Common myeloid progenitor, CD34-positive (primary cell): ENCODE results near the gene ZBTB7C.
A peak's percentile ranks its signal among the peaks of the same experiment; 100 is the strongest.

ENCODE experiments used
- CTCF ChIA-PET: fragments of 350-600 bp; sonication (Branson Sonifier 250); formaldehyde crosslinking; loops from one replicate; lab custom pipeline; 2021; ENCODE audit warnings: antibody characterized with exemption; lab: Charles Lee
- POLR2A ChIA-PET: fragments of 350-600 bp; sonication (Branson Sonifier 250); formaldehyde crosslinking; loops from one replicate; lab custom pipeline; 2021; ENCODE audit warnings: antibody characterized with exemption; lab: Charles Lee
- DNase-seq, 3 donors: peaks; one replicate each; pipeline versions ENCODE4 v3.0.0 to v3.0.0-alpha.2; 2013
- H3K27ac ChIP-seq, 2 experiments: 1 replicate in 1 of 2; 2 replicates in 1 of 2; pipeline ENCODE4 v1.7.0; 2013; ENCODE audit warnings: inconsistent platforms in 2 of 2, low read length in 2 of 2, mild to moderate bottlenecking in 2 of 2, low read depth in 1 of 2, moderate library complexity in 1 of 2; ENCODE audit not compliant: severe bottlenecking in 2 of 2, insufficient read depth in 1 of 2, poor library complexity in 1 of 2
- H3K27me3 ChIP-seq, 5 experiments: replicated peaks in 2 of 5; 1 replicate in 3 of 5; 2 replicates in 2 of 5; pipeline versions ENCODE4 v1.6.1 to v1.7.0; 2013; ENCODE audit warnings: low read length in 4 of 5, mild to moderate bottlenecking in 2 of 5, moderate library complexity in 2 of 5, inconsistent platforms in 1 of 5; ENCODE audit not compliant: insufficient read depth in 5 of 5, control insufficient read depth in 4 of 5
- H3K36me3 ChIP-seq, 4 experiments: 1 replicate in 2 of 4; 2 replicates in 2 of 4; pipeline versions ENCODE4 v1.6.1 to v1.7.0; 2013; ENCODE audit warnings: low read length in 3 of 4, control low read depth in 1 of 4, mild to moderate bottlenecking in 1 of 4; ENCODE audit not compliant: control insufficient read depth in 4 of 4, insufficient read depth in 4 of 4
- H3K4me1 ChIP-seq, 4 experiments: 1 replicate in 3 of 4; 2 replicates in 1 of 4; pipeline versions ENCODE4 v1.6.1 to v1.7.1; 2013; ENCODE audit warnings: low read length in 3 of 4, mild to moderate bottlenecking in 3 of 4, control low read depth in 1 of 4, inconsistent platforms in 1 of 4, moderate library complexity in 1 of 4; ENCODE audit not compliant: control insufficient read depth in 4 of 4, insufficient read depth in 4 of 4; ENCODE audit errors: control extremely low read depth in 1 of 4
- H3K4me3 ChIP-seq, 7 experiments: 1 replicate in 4 of 7; 2 replicates in 3 of 7; pipeline versions ENCODE4 v1.5.1 to v1.7.0; 2013; ENCODE audit warnings: mild to moderate bottlenecking in 7 of 7, low read length in 6 of 7, moderate library complexity in 6 of 7, inconsistent platforms in 2 of 7, low read depth in 2 of 7, control low read depth in 1 of 7; ENCODE audit not compliant: insufficient read depth in 4 of 7, control insufficient read depth in 1 of 7; ENCODE audit errors: extremely low read depth in 1 of 7
- H3K9me3 ChIP-seq, 5 experiments: 1 replicate in 4 of 5; 2 replicates in 1 of 5; pipeline versions ENCODE4 v1.6.1 to v1.7.1; 2013; ENCODE audit warnings: low read length in 4 of 5, mild to moderate bottlenecking in 2 of 5, inconsistent platforms in 1 of 5, low read depth in 1 of 5, moderate library complexity in 1 of 5; ENCODE audit not compliant: control insufficient read depth in 4 of 5, insufficient read depth in 2 of 5; ENCODE audit errors: control extremely low read depth in 1 of 5
- WGBS: methylation state at CpG from one replicate; pipeline ENCODE4 v1.1.5; 2013; ENCODE audit not compliant: insufficient coverage; 5-methylcytosine and 5-hydroxymethylcytosine counted together

The ZBTB7C gene

DNA sequence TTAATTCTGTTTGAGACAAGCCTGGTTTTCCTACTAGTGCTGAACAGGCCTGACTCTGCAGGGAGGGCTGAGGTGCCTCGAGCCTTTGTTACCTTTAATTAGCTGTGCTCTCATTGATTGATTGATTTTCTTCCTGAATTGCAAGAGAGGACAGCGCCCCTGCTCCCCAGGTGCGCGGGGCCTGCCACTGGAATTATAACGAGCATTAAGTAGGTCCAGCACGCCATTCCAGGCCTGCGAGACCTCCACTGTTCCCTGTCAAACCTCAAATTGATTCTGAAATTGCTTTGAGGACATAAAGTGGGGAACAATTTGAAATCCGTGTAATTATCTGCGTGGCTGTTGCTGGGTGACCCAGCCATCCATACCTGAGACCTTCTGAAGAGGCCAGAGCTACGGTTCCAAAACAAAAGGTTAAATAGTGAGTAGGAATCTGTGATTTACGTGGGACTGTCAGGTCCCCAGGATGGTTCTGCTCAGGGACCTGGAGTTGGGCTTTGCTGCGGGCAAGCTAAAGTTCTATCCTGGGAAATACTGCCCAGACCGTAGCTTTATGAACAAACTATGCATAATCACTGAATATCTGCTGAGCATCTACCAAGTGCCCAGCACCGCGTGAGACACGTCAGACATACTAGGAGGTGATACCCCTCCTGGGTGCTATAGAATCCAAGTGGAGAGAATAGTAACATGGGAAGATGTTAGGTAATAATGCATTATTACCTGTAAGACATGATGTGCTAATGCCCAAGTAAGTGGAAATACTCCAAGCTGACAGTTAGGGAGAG is 104.1 kb downstream of the ZBTB7C start:
- ChIA-PET CTCF (no interaction called here), POLR2A (no interaction called here)
- peaks cover 0 to 8% (median 3%) of the 10 kb centered on the region in 4 experiments for H3K4me1 ChIP-seq

DNA sequence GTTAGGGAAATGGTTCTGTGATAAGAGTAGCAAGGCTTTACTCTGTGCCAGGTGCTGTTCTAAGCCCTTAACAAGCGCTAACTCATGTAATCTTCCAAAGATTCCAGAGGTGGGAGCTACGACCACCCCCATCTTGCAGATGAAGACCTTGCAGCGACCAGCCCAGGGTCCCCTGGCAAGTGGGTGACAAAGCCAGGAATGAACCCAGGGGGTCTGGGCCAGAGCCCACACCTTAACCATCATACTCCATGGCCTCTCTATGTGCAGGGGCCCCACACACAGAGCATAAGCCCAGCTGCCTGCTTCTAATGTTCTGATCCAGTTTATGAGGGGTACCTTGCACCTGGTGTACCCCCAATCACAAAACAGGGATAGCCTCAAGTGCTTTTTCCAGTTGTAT is 105.3 kb downstream of the ZBTB7C start:
- Histone ChIP-seq H3K4me3 (no peak overlapping the region), H3K4me1 (peaks cover 0 to 8% (median 3%) of the 10 kb centered on the region in 4 experiments), H3K9me3 (no peaks in the 10 kb centered on the region), H3K36me3 (no peaks in the 10 kb centered on the region), H3K27me3 (peaks cover 0 to 7% (median 0%) of the 10 kb centered on the region in 5 experiments), H3K27ac (no peak overlapping the region)
- ChIA-PET CTCF (interaction anchor here (0.6 kb wide), 1 partner anchor 386 kb away, joined by 3 read pairs; no protein-coding TSS in a partner anchor), POLR2A (no interaction called here)
- DNase-seq = no peak
- whole genome bisulfite sequencing = 93% methylated on average over 2 of the region's 3 CpGs

More for the DNA sequence above, 104.1 kb downstream of the ZBTB7C start:
- WGBS = 93% methylated on average over 16 of the region's 16 CpGs
- no peak for DNase-seq
- no peaks in the 10 kb centered on the region for H3K36me3 ChIP-seq
- no peaks in the 10 kb centered on the region for H3K9me3 ChIP-seq
- no peak overlapping the region for H3K4me3 ChIP-seq
- no peak overlapping the region for H3K27ac ChIP-seq
- H3K27me3 ChIP-seq = peaks cover 0 to 10% (median 2%) of the 10 kb centered on the region in 5 experiments

DNA sequence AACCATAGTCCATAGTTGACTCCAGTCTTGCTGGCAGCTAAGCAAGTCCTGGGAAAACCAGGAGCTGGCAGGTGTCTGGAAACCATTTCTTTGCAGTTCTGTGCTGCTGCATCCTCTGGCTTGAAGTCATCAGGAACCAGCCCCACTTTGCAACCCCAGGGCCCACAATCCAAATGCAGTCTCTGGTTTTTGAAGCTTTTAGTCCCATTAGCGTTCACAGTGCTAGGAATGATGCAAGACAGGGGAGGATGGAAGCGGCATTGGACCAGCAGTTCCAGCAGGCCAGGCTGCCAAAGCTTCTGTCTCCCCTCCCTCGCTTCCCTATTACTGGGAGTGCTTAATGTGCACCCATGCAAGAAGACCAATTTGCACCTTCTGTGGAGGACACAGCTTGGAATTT is 106.4 kb downstream of the ZBTB7C start:
- peaks cover 0 to 8% (median 3%) of the 10 kb centered on the region in 4 experiments for H3K4me1 ChIP-seq
- no peaks in the 10 kb centered on the region for H3K36me3 ChIP-seq
- no peak for DNase-seq
- ChIA-PET CTCF (no interaction called here), POLR2A (no interaction called here)
- H3K27ac ChIP-seq = no peak overlapping the region
- 92% methylated on average over 3 of the region's 3 CpGs for WGBS
- H3K4me3 ChIP-seq = no peak overlapping the region
- no peaks in the 10 kb centered on the region for H3K9me3 ChIP-seq
- H3K27me3 ChIP-seq = peaks cover 0 to 6% (median 0%) of the 10 kb centered on the region in 5 experiments

DNA sequence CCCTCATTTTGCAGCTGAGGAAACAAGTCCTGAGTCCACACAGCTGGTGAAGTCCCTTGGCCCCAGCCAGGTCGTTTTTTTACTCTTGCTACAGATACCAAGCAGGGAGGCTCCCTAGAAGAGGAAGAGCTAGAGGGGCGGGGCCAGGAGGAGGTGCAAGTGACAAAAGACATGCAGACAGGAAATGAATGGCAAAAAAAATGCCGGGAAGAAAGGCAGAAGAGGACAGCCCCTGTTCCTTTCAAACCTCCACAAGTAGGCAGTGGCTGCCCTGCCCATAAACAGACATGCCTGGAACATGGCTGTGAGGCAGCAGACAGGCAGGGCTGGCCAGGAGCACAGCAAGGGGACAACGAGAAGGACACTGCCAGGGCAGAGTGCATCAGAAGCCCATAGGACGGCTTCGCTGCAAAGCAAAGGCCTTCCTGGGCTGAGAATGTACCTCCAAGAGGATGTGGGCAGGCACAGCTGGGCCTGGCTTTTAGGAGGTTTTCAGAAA is 108.7 kb downstream of the ZBTB7C start:
- 56% methylated on average over 5 of the region's 6 CpGs for WGBS
- no peak overlapping the region for H3K27ac ChIP-seq

DNA sequence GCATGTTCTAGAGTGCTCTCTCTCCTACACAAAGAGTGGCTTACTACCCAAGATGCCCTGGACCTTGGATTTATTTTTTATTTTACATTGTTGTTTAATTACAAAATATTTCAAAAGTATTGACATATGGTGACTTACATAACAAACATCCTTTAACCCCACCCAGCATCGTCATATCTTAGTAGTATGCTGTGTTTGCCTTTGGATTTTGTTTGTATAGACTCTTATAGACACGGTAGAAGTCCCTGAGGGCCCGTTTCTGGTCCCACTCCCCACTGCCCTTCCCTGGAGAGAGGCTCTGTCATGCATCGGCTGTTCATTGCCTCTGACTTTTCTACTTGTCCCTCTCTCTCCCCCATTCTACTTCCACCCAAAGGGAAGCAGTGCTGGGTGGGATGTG is 112.0 kb downstream of the ZBTB7C start:
- Histone ChIP-seq H3K36me3 (no peaks in the 10 kb centered on the region), H3K27me3 (peaks cover 0 to 6% (median 0%) of the 10 kb centered on the region in 5 experiments), H3K4me3 (no peak overlapping the region), H3K27ac (no peak overlapping the region), H3K4me1 (peaks cover 0 to 8% (median 3%) of the 10 kb centered on the region in 4 experiments), H3K9me3 (no peaks in the 10 kb centered on the region)
- no peak for DNase-seq
- WGBS = no CpG with 5 or more reads among the region's 4 CpGs
- POLR2A ChIA-PET = no interaction called here
- CTCF ChIA-PET = no interaction called here

More for the DNA sequence above, 108.7 kb downstream of the ZBTB7C start:
- ChIA-PET CTCF (interaction anchor here (1.7 kb wide), 1 partner anchor 145 kb away, joined by 5 read pairs; no protein-coding TSS in a partner anchor), POLR2A (interaction anchor here (0.6 kb wide), 1 partner anchor 1713 kb away, joined by 3 read pairs; no protein-coding TSS in a partner anchor)
- Histone ChIP-seq H3K27me3 (peaks cover 0 to 3% (median 0%) of the 10 kb centered on the region in 5 experiments), H3K4me1 (peaks cover 0 to 8% (median 3%) of the 10 kb centered on the region in 4 experiments), H3K9me3 (no peaks in the 10 kb centered on the region), H3K4me3 (no peak overlapping the region), H3K36me3 (no peaks in the 10 kb centered on the region)
- peak in 2 of 3 donors; percentile 15 to 23 for DNase-seq

DNA sequence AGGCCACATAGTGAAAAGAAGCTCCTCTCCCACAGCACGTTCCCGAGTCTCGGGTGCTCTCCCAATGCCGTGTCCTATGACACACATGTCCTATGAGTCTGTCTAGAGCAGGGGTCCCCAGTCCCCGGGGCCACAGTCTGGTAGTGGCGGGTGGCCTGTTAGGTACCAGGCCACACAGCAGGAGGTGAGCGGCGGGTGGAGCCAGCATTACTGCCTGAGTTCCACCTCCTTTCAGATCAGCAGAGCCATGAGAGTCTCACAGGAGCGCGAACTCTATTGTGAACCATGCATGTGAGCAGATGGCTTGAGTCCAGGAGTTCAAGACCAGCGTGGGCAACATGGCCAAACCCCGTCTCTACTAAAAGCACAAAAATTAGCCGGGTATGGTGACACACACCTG is 112.6 kb downstream of the ZBTB7C start:
- no peaks in the 10 kb centered on the region for H3K36me3 ChIP-seq
- no peak overlapping the region for H3K27ac ChIP-seq
- peaks cover 0 to 4% (median 0%) of the 10 kb centered on the region in 5 experiments for H3K27me3 ChIP-seq
- H3K9me3 ChIP-seq = no peaks in the 10 kb centered on the region
- ChIA-PET CTCF (no interaction called here), POLR2A (no interaction called here)
- WGBS = 97% methylated on average over 13 of the region's 13 CpGs
- H3K4me1 ChIP-seq = peaks cover 0 to 8% (median 3%) of the 10 kb centered on the region in 4 experiments
- no peak overlapping the region for H3K4me3 ChIP-seq
- no peak for DNase-seq
